A549 (cell line): ENCODE results near the gene PRRG2.

Experiments used
- BHLHE40 ChIP-seq: IDR thresholded peaks from 2 replicates; pipeline ENCODE4 v1.6.1; 2012; ENCODE audit warnings: low read depth, low read length, inconsistent platforms
- CTCF ChIP-seq: fragments of >200 bp; sonication (Bioruptor Twin); formaldehyde crosslinking; IDR thresholded peaks from 3 replicates; pipeline ENCODE4 v1.5.1; 2016
- EP300 ChIP-seq, 2 experiments: fragments of >200 bp; sonication (Bioruptor Twin); formaldehyde crosslinking; IDR thresholded peaks; 2 replicates in 1 of 2; 3 replicates in 1 of 2; pipeline ENCODE4 v1.6.1; 2016 to 2017
- POLR2AphosphoS2 ChIP-seq: conservative IDR thresholded peaks from 2 replicates; pipeline ENCODE4 v1.6.1; 2012; ENCODE audit warnings: low read length, improper control_type of control experiment, inconsistent platforms
- RAD21 ChIP-seq, 2 experiments: fragments of >200 bp in 1 of 2; sonication (Bioruptor Twin) in 1 of 2; formaldehyde crosslinking in 1 of 2; IDR thresholded peaks in 1 of 2; conservative IDR thresholded peaks in 1 of 2; 2 replicates in 1 of 2; 3 replicates in 1 of 2; pipeline ENCODE4 v1.6.1; 2012 to 2018; ENCODE audit warnings: inconsistent platforms in 1 of 2
- SMC3 ChIP-seq: fragments of >200 bp; sonication (Bioruptor Twin); formaldehyde crosslinking; IDR thresholded peaks from 3 replicates; pipeline ENCODE4 v1.6.1; 2018; ENCODE audit warnings: inconsistent platforms
- TF ChIP-seq, protein P1 (sequence below): fragments of 450-650 bp; IDR thresholded peaks from 2 replicates; pipeline ENCODE4 v1.6.1; 2014; ENCODE audit warnings: antibody characterized with exemption

GRCh38 chr19:49544154-49544553, 37.0 kb upstream of the PRRG2 start:
- no peak for TF ChIP-seq EP300 (IDR thresholded peaks at IDR 0.05)
- TF ChIP-seq POLR2AphosphoS2, result no peak
- TF ChIP-seq BHLHE40, result no peak
- TF ChIP-seq, protein P1, sequence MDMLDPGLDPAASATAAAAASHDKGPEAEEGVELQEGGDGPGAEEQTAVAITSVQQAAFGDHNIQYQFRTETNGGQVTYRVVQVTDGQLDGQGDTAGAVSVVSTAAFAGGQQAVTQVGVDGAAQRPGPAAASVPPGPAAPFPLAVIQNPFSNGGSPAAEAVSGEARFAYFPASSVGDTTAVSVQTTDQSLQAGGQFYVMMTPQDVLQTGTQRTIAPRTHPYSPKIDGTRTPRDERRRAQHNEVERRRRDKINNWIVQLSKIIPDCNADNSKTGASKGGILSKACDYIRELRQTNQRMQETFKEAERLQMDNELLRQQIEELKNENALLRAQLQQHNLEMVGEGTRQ, result no peak
- TF ChIP-seq CTCF, result no peak
- TF ChIP-seq RAD21 (conservative IDR thresholded peaks at IDR 0.05 in 1 of 2, IDR thresholded peaks at IDR 0.05 in 1 of 2), result no peak
- no peak for TF ChIP-seq SMC3
